Hepatocyte (in vitro differentiated cells): ENCODE measurements around the gene SLC10A2.

ENCODE experiments used
- EZH2phosphoT487 ChIP-seq: fragments of 200-600 bp; sonication (generic); IDR thresholded peaks from one replicate; pipeline ENCODE4 v1.6.1; 2018; ENCODE audit warnings: antibody characterized with exemption, mild to moderate bottlenecking, low read depth, moderate library complexity; ENCODE audit not compliant: unreplicated experiment, severe bottlenecking
- TF ChIP-seq, protein P1 (sequence below): fragments of 200-600 bp; sonication (generic); IDR thresholded peaks from 2 replicates; pipeline ENCODE4 v1.5.1; 2016; ENCODE audit warnings: antibody characterized with exemption, mild to moderate bottlenecking; ENCODE audit not compliant: poor library complexity

DNA sequence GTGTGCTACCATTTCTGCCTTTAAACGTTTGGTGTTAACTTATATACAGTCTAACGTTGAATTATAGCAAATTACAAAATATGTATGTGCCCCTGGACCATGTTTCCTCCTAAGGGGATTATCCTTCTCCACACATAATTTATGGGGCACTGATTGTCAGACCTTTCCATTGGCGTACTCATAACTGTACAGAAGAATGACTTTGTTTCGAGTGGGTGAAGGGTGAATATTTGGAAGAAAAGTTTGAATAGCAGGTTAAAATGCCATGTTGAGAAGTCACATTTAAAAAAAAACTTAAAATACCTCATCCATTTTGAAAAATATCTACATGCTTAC is 58.8 kb downstream of the SLC10A2 start:
- TF ChIP-seq EZH2phosphoT487 = no peak
- TF ChIP-seq, protein P1, sequence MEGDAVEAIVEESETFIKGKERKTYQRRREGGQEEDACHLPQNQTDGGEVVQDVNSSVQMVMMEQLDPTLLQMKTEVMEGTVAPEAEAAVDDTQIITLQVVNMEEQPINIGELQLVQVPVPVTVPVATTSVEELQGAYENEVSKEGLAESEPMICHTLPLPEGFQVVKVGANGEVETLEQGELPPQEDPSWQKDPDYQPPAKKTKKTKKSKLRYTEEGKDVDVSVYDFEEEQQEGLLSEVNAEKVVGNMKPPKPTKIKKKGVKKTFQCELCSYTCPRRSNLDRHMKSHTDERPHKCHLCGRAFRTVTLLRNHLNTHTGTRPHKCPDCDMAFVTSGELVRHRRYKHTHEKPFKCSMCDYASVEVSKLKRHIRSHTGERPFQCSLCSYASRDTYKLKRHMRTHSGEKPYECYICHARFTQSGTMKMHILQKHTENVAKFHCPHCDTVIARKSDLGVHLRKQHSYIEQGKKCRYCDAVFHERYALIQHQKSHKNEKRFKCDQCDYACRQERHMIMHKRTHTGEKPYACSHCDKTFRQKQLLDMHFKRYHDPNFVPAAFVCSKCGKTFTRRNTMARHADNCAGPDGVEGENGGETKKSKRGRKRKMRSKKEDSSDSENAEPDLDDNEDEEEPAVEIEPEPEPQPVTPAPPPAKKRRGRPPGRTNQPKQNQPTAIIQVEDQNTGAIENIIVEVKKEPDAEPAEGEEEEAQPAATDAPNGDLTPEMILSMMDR = no peak
